ENCODE measurements around the gene FARP2. TPM values are rescaled to one million over a fixed set of nuclear protein-coding genes. Genes with fewer than 3 reads are reported as not detected.
A peak's percentile ranks its signal among the peaks of the same experiment; 100 is the strongest.

FARP2 gene
- total RNA-seq, 1 donor from 2014 or later = 54.5 TPM

DNA sequence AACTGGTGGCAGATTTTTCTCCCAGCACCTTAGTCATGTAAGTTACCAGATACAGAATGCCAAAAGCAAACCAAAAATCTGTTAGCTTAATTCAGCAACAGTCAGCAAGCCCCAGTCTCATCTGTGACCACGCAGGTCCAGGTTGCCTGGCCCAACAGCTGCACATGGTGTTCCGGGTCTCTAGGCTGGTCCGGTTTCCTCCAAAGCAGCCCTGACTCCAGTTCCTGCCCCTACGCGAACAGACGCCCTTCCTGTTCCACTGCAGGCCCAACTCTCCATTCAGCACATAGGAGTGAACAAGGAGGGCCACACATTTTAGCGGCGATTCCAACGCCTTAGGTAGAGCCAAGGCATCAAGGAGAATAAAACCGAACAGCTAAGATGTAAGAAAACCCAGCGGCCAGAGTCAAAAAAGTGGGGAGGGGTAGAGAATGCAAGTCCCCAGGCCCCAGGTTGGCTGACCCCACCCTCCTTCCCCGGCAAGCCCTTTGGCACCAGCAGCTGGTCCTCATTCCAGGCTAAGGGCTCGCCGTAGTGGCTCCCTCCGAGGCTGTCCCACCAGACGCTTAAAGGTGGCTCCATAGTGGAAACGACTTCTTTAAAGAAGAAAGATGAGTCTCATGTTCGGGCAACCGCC is 150.8 kb downstream of the FARP2 start:
- TF ChIP-seq, protein P1, sequence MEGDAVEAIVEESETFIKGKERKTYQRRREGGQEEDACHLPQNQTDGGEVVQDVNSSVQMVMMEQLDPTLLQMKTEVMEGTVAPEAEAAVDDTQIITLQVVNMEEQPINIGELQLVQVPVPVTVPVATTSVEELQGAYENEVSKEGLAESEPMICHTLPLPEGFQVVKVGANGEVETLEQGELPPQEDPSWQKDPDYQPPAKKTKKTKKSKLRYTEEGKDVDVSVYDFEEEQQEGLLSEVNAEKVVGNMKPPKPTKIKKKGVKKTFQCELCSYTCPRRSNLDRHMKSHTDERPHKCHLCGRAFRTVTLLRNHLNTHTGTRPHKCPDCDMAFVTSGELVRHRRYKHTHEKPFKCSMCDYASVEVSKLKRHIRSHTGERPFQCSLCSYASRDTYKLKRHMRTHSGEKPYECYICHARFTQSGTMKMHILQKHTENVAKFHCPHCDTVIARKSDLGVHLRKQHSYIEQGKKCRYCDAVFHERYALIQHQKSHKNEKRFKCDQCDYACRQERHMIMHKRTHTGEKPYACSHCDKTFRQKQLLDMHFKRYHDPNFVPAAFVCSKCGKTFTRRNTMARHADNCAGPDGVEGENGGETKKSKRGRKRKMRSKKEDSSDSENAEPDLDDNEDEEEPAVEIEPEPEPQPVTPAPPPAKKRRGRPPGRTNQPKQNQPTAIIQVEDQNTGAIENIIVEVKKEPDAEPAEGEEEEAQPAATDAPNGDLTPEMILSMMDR (IDR thresholded peaks at IDR 0.05) = no peak
- H3K27ac Mint-ChIP-seq (ENCODE audit: unreplicated experiment) = peak overlapping the region; percentile 72
- H3K9me3 Mint-ChIP-seq (ENCODE audit: unreplicated experiment) = no peaks in the 10 kb centered on the region
- DNase-seq (ENCODE audit: extremely low spot score, unreplicated experiment) = no peak
- H3K36me3 Mint-ChIP-seq (ENCODE audit: unreplicated experiment) = peaks cover 9% of the 10 kb centered on the region
- peaks cover 37% of the 10 kb centered on the region for H3K4me1 Mint-ChIP-seq (ENCODE audit: unreplicated experiment)
- H3K27me3 Mint-ChIP-seq (ENCODE audit: unreplicated experiment) = no peaks in the 10 kb centered on the region
- peak overlapping the region; percentile 86 for H3K4me3 Mint-ChIP-seq (ENCODE audit: unreplicated experiment)

DNA sequence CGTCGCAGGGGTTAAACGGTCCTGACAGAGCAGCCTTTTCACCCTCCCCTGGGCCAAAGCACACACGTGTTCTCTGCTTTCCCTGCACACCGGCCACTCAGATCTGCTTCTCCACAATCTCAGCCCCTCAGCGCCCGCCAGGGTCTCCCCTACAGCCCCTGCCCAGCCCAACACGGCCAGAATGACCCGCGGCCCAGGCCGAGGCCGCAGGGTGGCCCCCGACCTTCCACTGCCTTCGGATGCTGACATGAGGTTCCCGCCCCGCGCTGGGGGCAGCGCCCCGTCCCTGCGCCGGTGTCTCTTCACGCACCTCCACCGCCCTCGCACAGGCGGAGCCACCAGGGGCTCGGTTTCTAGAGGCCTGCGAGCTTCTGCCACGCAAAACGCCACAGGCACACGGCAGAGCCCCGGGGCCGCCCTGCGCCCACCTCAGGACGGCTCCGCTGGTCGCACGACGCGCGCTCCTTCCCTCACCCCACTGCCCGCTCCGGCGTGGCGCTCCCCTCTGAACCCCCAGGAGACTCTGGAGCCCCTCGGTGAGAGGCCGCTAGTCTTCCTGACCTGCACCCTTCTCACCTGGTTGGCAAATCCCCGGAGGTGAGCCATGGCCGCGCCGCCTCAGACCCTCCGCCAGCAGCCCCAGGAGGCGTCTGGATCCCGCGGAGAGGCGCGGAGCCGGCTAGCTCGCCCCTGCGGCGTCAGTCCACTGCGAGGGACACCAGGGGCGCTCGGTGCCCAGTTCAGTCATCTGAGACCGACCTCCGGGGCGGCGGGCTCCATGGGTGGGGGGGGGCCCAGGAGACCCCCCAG is 151.6 kb downstream of the FARP2 start:
- peak overlapping the region; percentile 72 for H3K27ac Mint-ChIP-seq (ENCODE audit: unreplicated experiment)

DNA sequence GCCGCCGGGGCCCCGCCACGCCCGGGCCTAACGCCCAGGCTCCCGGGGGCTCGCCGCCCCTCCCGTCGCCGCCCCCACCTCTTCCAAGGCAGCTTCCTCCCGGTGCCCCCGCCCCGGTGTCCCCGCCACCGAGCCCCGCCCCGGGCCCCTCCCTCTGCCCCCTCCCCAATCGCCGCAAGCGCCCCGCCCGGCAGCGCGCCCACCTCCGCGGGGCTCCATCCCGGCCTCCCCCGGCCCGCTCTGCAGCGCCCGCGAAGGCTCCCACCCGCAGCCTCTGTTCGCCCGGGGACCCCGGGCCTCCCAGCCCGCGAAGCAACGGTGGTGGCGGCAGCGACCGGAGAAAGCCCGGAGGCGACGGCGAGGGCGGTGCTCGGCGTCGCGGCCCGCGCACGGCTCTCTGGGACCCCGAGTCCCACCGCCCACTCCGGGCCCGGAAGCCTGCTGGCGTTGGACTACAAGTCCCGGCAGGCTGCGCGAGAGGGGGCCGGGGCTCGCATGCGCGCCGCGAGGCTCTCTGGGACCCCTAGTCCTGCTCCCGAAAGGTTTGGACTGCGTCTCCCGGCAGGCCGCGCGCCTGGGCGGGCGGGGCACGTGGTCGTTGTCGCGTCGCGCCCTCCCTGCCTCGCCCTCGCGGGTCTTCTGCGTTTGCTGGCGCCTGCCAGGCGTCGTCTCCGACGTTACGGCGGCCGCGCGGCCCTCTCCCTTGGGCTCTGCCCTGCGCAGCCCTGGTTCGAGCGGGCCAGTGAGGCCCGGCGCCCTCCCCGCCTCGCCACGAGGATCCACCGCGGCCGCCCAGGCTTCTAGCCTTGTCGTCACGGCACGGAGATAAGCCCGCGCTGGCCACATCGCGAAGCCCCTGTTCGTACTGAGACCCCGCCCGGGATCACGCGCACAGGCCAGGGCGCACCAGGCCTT is 152.4 kb downstream of the FARP2 start, which contains the start of gene STK25:
Gene STK25, minus strand, starts transcription at position 345 of the 915 bp plus-strand sequence. CDS start 549 bp downstream, outside the sequence.
- H3K9me3 Mint-ChIP-seq (ENCODE audit: unreplicated experiment) = no peaks in the 10 kb centered on the region
- no peaks in the 10 kb centered on the region for H3K27me3 Mint-ChIP-seq (ENCODE audit: unreplicated experiment)
- peaks cover 37% of the 10 kb centered on the region for H3K4me1 Mint-ChIP-seq (ENCODE audit: unreplicated experiment)
- peaks cover 6% of the 10 kb centered on the region for H3K36me3 Mint-ChIP-seq (ENCODE audit: unreplicated experiment)
- peak; percentile 100 for DNase-seq (ENCODE audit: extremely low spot score, unreplicated experiment)
- peak within 1 kb of the TSS; percentile 72 for H3K27ac Mint-ChIP-seq (ENCODE audit: unreplicated experiment)
- TF ChIP-seq, protein P1 (IDR thresholded peaks at IDR 0.05) = no peak
- peak within 1 kb of the TSS; percentile 86 for H3K4me3 Mint-ChIP-seq (ENCODE audit: unreplicated experiment)

More for the DNA sequence above, 151.6 kb downstream of the FARP2 start:
- Mint-ChIP-seq H3K4me3 (ENCODE audit: unreplicated experiment) (peak overlapping the region; percentile 86), H3K4me1 (ENCODE audit: unreplicated experiment) (peaks cover 37% of the 10 kb centered on the region), H3K27me3 (ENCODE audit: unreplicated experiment) (no peaks in the 10 kb centered on the region), H3K9me3 (ENCODE audit: unreplicated experiment) (no peaks in the 10 kb centered on the region), H3K36me3 (ENCODE audit: unreplicated experiment) (peaks cover 6% of the 10 kb centered on the region)
- TF ChIP-seq, protein P1 (IDR thresholded peaks at IDR 0.05) = peak; percentile 38
- DNase-seq (ENCODE audit: extremely low spot score, unreplicated experiment) = peak; percentile 87

DNA sequence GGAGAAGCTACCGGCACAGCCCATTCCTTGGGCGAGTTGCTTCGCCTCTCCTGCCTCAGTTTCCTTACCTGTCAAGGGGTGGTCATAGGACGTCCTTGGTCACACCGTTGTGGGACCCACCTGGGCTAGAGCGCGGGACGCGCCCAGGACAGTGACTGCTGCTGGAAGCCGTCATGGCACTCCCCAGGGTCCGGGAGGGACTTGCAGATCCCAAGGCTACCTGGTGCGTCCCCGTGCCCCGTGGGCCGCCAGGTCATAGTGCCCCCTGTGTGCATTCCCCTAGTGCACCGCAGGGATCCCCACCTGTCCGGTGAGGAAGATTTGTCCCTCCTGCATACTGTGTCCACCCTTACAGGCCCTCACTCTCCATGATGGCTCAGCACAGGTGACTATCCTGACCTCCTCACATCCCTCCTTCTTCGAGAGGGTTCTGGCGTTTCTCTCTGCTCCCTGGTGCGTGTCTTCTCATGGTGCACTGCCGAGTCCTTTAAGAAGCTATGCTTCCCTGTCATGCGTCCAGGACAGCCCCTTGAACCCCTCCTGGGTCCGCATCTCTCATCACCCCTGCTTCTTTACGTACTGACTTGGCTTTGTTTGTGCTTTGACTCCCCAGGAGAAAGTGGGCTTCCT is 153.2 kb downstream of the FARP2 start:
- no peak for DNase-seq (ENCODE audit: extremely low spot score, unreplicated experiment)
- Mint-ChIP-seq H3K27me3 (ENCODE audit: unreplicated experiment) (no peaks in the 10 kb centered on the region), H3K4me3 (ENCODE audit: unreplicated experiment) (peak overlapping the region; percentile 73), H3K4me1 (ENCODE audit: unreplicated experiment) (peaks cover 34% of the 10 kb centered on the region), H3K9me3 (ENCODE audit: unreplicated experiment) (no peaks in the 10 kb centered on the region), H3K27ac (ENCODE audit: unreplicated experiment) (peak overlapping the region; percentile 67), H3K36me3 (ENCODE audit: unreplicated experiment) (peaks cover 6% of the 10 kb centered on the region)
- TF ChIP-seq, protein P1 (IDR thresholded peaks at IDR 0.05) = no peak
